Measurements from ENCODE around the gene PPAT.
"Not testable (repeated sequence)": the region's sequence is repeated elsewhere in the genome, so short reads cannot be mapped to it uniquely, and the experiment has no call there.

The PPAT gene

DNA sequence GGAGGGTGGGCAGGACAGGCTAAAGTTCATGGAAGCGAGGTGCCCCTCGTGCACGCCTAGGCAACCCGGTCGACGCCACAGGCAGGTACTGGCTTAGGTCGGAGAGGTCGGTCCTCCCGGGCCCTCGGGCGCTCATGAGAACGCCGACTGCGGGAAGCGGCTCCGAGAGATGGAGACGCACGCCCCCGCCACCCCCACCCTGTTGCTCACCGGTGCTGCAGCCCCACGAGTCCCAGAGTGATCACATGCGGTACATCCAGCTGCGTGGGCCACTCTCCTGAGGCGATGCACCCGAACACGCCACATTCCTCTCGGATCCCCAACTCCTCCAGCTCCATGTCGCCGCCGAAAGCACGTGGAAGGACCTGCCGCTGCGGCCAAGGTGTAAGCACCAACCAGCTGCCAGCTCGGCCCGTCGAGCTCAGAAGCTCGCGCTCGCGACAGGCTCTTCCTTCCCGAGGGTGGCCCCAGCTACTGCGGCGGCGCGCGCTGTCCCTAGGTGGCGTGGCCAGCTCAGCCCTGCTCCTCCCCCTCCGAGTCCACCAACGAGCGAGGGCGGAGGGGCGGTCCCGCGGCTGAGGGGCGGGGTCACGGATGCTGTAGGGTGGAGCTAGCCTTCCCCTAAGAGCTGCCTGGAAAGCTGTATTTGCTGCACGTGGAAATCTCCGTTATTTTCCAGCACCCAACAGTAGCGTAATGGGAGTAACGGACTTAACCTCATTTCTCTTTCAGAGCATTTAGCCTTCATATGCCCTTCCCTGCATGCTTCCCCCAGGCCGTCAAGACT lies at the start of gene PPAT:
PPAT (minus strand) TSS at position 476 of the 787 bp plus-strand sequence; CDS start at position 338, 138 bp downstream.
- in situ Hi-C loops (cut with MboI; ENCODE audit: low sequenced_read_pairs) = no loop called here

DNA sequence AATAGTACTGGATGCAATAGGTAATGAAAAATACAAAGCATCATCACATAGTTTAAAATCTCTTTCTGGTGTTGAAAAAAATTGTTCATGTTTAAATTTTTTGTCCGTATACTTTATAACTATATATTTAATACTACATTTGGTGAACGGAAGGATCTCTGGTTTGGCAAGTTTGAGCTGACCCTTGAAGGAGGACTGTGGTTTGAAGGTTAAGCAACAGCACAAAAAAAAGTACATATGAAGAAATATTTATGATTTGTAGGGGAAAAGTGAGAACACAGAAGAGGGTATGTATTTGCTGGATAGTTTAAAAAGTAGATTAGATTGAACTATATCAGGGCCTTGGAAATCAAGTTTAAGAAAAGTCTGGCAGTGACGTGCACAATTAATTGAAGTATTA lies 45.3 kb upstream of the PPAT start:
- in situ Hi-C loops (cut with MboI; ENCODE audit: low sequenced_read_pairs) = no loop called here

DNA sequence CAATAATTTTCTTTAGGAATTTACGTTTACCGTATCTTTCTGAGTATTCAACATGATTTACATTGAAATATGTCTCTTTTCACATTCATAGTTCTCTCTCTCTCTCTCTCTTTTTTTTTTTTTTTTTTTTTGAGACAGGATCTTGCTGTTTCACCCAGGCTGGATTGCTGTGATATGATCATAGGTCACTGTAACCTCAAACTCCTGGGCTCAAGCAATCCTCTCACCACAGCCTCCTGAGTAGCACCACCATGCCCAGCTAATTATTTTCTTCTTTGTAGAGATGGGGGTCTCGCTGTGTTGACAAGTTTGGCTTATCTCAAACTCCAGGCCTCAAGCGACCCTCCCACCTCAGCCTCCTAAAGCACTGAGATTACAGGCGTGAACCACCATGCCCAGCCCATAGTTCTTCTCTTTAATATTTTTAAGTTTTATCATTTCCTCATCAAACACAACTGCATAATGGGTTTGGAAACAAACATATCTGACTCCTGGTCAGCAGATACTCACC lies 41.8 kb upstream of the PPAT start:
- in situ Hi-C loops (cut with MboI; ENCODE audit: low sequenced_read_pairs) = no loop called here

DNA sequence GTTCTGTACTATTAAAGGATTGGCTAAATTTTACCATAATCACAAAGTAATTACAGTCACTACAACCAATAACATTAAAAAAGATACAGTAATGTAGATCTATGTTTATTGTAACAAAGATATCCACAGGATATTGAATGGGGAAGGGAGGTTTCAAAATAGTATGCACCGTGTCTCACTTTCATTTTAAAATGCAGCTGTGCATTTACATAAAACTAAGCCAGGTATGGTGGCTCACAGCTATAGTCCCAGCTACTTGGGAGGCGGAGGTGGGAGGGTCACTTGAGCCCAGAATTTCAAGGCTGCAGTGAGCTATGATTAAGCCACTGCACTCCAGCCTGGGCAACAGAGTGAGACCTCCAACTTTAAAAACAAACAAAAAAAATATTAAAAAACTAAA lies 40.5 kb upstream of the PPAT start:
- in situ Hi-C loops (cut with MboI; ENCODE audit: low sequenced_read_pairs) = no loop called here

DNA sequence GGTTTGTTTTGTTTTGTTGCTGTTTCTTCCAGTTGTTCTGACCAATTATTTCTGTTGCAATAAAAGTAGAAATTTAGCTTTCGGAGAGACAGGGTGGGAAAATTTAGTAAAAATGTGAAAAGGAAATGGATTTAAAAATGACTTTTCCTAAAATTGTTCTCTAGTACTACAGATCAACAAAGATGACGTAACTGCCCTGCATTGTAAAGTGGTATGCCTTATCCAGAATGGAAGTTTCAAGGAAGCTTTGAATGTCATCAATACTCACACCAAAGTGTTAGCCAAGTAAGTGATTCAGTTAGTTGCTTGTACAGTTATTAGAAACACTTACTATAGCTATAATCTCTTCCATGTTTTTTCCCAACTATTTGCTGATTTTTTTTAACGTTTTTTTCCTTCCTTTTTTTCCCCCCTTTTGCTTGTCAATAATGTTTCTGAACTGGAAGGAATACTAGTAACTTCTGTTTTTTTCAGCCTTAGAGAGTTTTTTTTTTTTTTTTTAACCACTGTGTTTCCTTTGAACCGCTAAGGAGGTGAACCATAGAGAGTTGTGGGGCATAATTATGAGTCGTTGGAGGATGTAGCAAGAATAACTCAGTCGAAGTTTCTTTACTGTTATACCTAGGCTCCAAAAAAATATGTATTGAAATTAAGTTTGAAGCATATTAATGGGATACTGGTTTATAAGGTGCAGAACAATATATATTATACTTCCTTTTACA lies 34.2 kb upstream of the PPAT start:
- in situ Hi-C loops (cut with MboI; ENCODE audit: low sequenced_read_pairs) = no loop called here

DNA sequence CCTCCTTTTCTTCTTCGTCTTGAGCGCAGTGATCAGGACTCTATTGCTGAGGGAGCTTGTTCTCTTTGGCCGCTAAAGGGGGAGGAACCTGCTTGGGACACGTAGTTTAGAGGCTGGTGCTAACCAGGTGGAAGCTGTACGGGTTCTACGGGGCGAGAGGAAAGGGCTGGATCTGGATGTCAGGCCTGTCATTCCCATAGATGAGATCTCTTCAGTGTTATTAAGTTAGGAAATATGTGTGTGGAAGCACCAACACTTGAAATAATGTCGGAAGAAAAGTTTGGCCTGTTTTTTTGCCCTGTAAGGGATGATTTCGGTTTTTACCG lies 32.6 kb upstream of the PPAT start:
- in situ Hi-C loops (cut with MboI; ENCODE audit: low sequenced_read_pairs) = no loop called here

DNA sequence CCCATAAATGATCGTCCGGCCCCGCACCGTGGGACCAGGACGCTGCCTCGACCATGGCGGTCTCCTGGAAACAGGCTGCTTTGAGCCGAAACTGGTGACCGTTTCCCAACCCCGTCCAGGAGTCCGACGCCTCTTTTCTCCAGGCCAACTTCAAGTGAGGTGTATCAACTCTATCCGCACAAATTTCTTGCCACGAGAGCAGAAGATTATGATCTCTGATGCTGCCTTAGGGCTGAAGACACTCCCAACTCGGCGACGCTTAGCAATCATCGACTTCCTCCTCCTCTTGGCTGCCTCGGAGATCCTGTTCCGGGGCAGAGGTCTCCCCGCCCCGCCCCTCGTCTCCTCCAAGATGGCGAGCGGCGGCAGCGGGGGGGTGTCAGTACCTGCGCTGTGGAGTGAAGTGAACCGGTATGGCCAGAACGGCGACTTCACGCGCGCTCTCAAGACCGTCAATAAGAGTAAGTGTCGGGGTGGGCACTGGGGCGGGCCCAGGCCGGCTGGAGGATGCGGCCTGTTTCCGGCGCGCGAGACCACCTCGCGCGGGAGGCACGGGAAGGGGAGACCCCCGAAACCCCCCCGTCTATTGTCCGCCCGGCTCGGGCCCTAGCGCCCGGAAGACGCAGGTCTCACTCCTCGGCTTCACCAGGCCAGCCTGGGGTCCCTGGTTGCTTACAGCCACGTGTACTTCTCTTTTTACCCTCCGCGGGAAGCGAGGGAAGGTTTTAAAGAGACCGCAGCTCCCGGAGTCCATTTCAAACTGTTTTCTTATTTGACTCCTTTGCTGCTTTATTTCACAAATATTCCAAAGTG lies 32.1 kb upstream of the PPAT start, which contains the start of gene SRP72:
SRP72 (plus strand) TSS at position 334 of the 813 bp plus-strand sequence; CDS start at position 353, 19 bp downstream.
- in situ Hi-C loops (cut with MboI; ENCODE audit: low sequenced_read_pairs) = no loop called here

DNA sequence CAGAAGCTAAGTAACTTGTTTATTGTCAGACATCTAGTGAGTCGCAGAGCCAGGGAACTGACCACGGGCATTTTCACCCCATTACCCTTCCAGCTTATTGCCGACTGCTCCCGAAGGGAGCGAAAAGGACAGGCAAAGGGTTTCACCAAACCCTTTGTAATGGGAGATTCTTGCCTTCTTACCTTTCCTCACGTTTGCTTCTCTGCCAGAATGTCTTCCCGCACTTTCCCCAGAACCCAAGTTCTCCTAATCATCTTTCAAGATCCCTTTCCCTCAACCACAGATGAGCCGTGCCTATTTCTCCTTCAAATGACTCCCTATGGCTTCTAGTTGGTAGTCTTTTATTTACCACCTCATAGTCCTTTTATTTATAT lies 31.5 kb upstream of the PPAT start:
- in situ Hi-C loops (cut with MboI; ENCODE audit: low sequenced_read_pairs) = no loop called here

DNA sequence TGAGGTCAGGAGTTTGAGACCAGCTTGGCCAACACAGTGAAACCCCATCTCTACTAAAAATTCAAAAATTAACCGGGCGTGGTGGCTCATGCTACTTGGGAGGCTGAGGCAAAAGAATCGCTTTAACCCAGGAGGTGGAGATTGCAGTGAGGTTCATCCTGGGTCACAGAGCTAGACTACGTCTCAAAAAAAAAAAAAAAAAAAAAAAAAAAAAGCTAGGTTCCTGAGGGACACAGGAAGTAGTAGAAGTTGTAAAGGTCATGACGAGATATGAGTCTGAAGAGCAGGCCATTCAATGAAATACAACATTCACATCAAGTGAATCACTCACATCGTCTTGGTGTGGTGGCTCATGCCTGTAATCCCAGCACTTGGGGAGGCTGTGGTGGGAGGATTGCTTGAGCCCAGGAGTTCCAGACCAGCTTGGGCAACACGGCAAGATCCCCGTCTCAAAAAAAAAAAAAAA lies 30.9 kb upstream of the PPAT start:
- in situ Hi-C loops (cut with MboI; ENCODE audit: low sequenced_read_pairs) = not testable (repeated sequence)

DNA sequence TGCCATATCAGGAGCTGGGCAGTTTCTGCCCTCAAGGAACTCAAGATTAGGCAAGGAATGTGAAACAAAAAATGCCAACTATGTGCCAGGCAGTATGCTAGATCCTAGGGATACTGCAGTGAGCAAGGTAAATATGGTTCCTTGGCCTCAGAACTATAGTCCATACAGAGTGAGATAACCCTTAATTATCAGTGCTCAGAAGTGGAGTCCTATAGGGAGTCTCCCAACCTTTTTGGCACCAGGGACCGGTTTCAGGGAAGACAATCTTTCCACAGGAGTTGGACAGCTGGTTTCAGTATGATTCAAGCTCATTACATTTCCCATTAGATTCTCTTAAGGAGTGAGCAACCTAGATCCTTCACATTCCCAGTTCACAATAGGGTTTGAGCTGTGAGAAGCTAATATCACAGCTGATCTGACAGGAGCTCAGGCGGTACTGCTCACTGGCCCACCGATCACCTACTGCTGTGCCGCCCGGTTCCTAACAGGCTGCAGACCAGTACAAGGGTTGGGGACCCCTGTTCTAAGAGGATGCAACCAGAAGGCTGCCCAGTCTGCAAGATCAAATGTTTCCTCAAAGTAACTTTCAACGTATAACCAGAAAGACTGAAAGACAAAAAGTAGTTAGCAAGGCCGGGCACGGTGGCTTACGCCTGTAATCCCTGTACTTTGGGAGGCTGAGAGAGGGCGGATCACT lies 30.3 kb upstream of the PPAT start:
- in situ Hi-C loops (cut with MboI; ENCODE audit: low sequenced_read_pairs) = no loop called here

DNA sequence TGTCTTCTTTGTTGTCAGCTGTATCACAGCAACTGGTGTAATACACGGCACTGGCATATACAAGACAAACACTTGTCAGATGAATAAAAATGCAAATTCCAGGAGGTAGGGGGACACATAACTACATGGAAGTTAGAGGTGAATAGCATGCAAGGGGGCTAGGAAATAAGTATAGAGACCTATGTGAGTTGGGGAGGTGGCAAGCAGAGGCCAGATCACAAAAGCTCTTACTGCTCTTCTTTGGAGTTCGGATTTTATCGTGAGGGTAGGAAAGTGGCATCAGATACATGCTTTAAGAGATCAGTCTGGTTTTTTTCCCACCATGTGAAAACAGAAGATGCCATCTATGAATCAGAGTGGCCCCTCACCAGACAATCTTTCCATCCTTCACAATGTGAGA lies 29.2 kb upstream of the PPAT start:
- in situ Hi-C loops (cut with MboI; ENCODE audit: low sequenced_read_pairs) = no loop called here

DNA sequence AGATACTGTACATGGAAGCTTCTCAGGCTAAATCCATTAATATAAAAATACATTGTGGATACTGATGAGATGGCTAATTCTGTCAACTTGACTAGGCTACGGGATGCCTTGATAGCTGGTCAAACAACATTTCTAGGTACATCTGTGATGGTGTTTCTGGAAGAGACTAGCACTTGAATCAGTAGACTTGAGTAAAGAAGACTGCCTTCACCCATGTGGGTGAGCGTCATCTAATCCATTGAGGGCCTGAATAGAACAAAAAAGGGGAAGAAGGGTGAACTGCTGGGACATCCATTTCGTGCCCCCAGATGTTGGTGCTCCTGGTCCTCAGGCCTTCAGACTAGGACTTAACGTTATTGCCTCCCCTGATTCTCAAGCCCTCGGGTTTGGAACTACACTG lies 28.3 kb upstream of the PPAT start:
- in situ Hi-C loops (cut with MboI; ENCODE audit: low sequenced_read_pairs) = no loop called here

DNA sequence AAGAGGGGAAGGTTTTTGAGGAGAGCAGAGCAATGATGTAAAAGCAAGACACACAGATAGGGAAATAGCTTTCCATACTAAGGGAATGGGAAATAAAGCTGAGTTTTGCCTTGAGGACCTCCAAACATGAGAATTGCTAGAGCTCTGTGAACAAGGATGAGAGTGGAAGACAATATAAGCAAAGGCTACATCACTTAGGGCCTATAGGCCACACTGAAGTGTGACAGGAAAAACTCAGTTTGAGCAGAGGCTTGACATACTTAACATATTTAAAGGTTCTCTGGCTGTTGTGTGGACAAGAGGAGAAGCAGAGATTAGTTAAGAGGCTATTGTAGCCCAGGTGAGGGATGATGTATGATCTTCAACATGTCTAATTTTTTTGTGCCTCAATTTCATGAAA lies 26.7 kb upstream of the PPAT start:
- in situ Hi-C loops (cut with MboI; ENCODE audit: low sequenced_read_pairs) = no loop called here

DNA sequence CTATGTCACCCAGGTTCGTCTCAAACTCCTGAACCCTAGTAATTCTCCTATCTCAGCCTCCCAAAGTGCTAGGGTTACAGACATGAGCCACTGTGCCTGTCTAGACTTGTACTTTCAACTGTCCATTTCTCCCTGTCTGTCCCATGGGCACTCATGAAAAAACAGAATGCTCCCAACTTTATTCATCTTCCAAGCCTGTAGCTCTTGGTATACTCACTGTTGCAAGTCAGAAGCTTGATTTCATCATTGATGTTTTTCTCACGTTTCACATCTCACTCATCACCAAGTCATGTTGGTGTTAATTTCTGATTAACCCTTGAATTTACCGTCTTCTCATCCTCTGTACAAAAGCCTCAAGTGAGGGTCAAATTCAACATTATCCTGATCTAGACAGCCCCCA lies 24.7 kb upstream of the PPAT start:
- in situ Hi-C loops (cut with MboI; ENCODE audit: low sequenced_read_pairs) = no loop called here

DNA sequence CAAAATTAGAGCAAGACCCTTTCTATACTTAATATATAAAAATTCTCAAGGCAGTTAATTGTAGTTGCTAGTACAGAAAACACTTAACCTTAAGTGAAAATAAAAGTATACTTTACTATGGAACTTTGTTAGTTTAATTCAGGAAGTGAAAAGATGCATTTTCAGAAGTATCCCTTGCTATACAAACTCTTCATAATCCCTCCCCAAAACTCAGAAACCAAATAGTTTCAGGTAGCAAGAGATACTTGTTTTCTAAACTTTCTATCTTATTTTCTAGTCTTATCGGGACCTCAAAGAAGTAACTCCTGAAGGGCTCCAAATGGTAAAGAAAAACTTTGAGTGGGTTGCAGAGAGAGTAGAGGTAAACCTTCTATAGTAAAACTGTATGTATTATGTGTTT lies 14.9 kb upstream of the PPAT start:
- in situ Hi-C loops (cut with MboI; ENCODE audit: low sequenced_read_pairs) = no loop called here

DNA sequence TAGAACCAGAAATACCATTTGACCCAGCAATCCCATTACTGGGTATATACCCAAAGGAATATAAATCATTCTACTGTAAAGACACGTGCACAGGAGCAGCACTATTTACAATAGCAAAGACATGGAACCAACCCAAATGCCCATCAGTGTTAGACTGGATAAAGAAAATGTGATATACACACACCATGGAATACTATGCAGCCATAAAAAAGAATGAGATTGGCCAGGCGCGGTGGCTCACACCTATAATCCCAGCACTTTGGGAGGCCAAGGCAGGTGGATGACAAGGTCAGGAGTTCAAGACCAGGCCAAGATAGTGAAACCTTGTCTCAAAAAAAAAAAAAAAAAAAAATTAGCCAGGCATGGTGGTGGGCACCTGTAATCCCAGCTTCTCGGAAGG lies 14.1 kb upstream of the PPAT start:
- in situ Hi-C loops (cut with MboI; ENCODE audit: low sequenced_read_pairs) = not testable (repeated sequence)

DNA sequence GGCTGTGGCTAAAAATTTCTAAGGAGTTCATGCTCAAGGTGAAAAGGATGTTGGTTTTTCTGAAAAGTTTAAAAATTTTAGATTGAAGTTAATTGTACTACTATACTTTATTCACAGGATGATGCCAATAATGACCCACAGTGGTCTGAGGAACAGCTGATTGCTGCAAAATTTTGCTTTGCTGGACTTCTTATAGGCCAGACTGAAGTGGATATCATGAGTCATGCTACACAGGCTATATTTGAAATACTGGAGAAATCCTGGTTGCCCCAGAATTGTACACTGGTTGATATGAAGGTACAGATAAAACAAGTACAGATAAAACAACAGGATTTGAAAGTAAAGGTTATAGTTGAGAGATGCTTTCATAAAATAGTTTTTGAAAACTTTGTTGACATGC lies 12.9 kb upstream of the PPAT start:
- in situ Hi-C loops (cut with MboI; ENCODE audit: low sequenced_read_pairs) = no loop called here

DNA sequence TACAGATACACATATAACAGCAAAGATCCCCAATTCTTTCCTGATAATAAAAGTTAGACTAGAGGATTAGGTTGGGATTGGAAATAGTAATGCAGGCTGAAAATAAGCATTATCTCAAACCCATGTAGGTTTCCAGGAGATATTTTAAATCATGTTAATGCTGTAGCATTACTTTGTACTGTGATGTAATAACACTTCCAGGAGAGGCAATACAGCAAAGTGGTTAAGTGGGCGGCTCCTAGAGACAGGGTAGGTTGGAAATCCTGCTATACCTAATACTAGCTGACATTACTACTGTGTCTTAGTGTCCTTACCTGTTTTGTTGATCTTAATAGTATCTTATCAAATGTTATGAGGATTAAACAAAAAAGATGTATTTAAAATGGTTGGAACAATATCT lies 10.3 kb upstream of the PPAT start:
- in situ Hi-C loops (cut with MboI; ENCODE audit: low sequenced_read_pairs) = no loop called here

DNA sequence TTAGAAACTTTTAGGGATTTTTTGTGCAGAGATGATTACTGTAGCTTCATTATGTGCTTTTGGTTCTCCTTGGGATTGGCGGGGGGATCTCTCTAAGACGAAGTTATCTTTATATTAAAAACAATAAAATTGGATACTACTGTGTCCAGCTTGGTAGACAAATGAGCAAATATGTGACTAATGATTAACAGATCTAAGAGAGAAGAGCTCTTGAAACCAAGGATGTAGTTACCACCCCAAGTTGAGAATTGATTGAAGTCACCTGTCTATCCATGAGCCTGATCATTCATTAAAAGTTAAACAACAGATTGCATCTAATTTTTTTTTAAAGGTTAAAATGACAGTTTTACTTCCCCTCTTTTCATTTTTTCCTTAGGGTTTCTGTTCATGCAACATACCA lies 9.3 kb upstream of the PPAT start:
- in situ Hi-C loops (cut with MboI; ENCODE audit: low sequenced_read_pairs) = no loop called here

DNA sequence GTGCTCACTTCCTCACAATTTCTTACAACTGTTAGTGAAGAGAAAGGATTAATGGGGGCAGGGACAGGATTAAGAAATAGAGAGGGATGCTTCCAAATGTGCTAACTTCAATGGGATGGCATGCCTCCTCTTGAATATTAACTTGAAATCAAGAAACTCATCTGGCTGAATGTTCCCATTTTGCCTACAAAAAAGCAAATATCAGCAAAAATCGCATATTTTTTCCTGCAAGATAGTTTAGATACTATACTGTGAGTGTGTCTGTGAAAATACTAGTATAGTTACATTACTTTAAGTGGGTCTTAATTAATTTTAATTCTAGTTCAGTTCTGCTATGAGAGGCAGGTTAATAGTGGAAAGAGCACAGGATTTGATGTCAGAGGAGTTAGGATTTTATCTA lies 5.6 kb upstream of the PPAT start:
- in situ Hi-C loops (cut with MboI; ENCODE audit: low sequenced_read_pairs) = no loop called here

DNA sequence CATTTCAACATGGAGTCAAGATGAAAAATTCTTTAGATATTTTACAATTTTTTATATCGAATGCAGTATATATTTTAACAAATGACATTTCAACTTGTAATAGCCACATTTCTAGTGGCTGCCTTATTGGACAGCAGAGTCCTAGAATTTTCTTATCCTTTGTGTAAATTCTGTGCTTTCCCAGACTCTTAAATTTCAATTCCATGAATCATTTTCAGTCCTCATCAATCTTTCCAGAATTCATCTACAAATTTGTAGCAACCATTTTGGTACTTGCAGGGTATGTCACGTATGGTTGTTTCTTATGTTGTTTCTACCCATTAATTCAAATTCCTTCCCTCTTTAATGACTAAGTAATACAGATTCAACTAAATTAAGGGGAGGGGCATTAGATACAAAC lies 3.4 kb upstream of the PPAT start:
- in situ Hi-C loops (cut with MboI; ENCODE audit: low sequenced_read_pairs) = no loop called here

Data from HL-60/S4 treated with retinoic acid at 250 ng/mL for 4 days and 3 days (cell line).